ENCODE data around the gene RBM24. TPM values are rescaled to one million over a fixed set of nuclear protein-coding genes. Genes with fewer than 3 reads are reported as not detected.

Gene RBM24
- total and polyA plus RNA-seq, 2 of the 13 experiments (the other 11 are each of a cell fraction or from before 2014, with no cell fraction given) = 1.5 to 14.2 TPM

DNA sequence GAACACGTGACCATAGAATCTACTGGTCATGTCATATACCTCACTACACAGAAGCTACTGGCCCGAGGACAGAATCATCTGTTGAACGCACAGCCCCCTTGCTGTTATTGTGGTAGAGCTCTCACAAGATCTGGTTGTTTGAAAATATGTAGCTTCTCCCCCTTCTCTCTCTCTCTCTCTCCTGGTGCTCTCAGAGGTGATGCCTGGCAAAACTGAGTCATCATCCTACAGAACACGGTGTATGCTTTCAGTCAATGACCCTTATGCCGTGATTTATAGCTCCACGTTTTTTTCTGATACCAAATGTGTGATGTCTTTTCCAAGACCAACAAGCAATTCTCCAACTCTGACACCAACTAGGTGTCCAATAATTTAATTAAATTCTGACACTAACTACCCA is 13.0 kb upstream of the RBM24 start:
- ATAC-seq (no peak), DNase-seq (ENCODE audit: low spot score) (no peak), FAIRE-seq (no peak)
- no peak for TF ChIP-seq SRSF9 (IDR thresholded peaks at IDR 0.05; ENCODE audit: borderline replicate concordance, insufficient read depth, low read depth, low read length, poor library complexity, severe bottlenecking)
- no peak for TF ChIP-seq MIER3 (CRISPR knock-in tag; IDR thresholded peaks at IDR 0.05; ENCODE audit: borderline replicate concordance)
- TF ChIP-seq MAFF (IDR thresholded peaks at IDR 0.05; ENCODE audit: low read depth, low read length) = no peak
- no peak for TF ChIP-seq ZNF331 (CRISPR knock-in tag; IDR thresholded peaks at IDR 0.05)
- no peak for TF ChIP-seq PHF21A (CRISPR knock-in tag; IDR thresholded peaks at IDR 0.05)
- no peak for TF ChIP-seq MEIS2 (CRISPR knock-in tag; IDR thresholded peaks at IDR 0.05)
- no peak for TF ChIP-seq RCOR2 (CRISPR knock-in tag; IDR thresholded peaks at IDR 0.05)
- TF ChIP-seq POLR2AphosphoS5 (IDR thresholded peaks at IDR 0.05; ENCODE audit: low read depth, low read length) = no peak
- TF ChIP-seq ZNF317 (CRISPR knock-in tag; IDR thresholded peaks at IDR 0.05) = no peak
- no peak for TF ChIP-seq ZNF484 (CRISPR knock-in tag; IDR thresholded peaks at IDR 0.05; ENCODE audit: borderline replicate concordance, low read depth)
- no peak for TF ChIP-seq DR1 (CRISPR knock-in tag; IDR thresholded peaks at IDR 0.05)
- TF ChIP-seq NPAS2 (CRISPR knock-in tag; IDR thresholded peaks at IDR 0.05; ENCODE audit: borderline replicate concordance) = no peak
- TF ChIP-seq KLF13 (CRISPR knock-in tag; IDR thresholded peaks at IDR 0.05) = no peak
- TF ChIP-seq CENPX (CRISPR knock-in tag; IDR thresholded peaks at IDR 0.05) = no peak
- no peak for TF ChIP-seq NR3C1 (CRISPR knock-in tag; IDR thresholded peaks at IDR 0.05)
- TF ChIP-seq TARDBP (CRISPR knock-in tag; IDR thresholded peaks at IDR 0.05) = no peak
- TF ChIP-seq, protein P1, sequence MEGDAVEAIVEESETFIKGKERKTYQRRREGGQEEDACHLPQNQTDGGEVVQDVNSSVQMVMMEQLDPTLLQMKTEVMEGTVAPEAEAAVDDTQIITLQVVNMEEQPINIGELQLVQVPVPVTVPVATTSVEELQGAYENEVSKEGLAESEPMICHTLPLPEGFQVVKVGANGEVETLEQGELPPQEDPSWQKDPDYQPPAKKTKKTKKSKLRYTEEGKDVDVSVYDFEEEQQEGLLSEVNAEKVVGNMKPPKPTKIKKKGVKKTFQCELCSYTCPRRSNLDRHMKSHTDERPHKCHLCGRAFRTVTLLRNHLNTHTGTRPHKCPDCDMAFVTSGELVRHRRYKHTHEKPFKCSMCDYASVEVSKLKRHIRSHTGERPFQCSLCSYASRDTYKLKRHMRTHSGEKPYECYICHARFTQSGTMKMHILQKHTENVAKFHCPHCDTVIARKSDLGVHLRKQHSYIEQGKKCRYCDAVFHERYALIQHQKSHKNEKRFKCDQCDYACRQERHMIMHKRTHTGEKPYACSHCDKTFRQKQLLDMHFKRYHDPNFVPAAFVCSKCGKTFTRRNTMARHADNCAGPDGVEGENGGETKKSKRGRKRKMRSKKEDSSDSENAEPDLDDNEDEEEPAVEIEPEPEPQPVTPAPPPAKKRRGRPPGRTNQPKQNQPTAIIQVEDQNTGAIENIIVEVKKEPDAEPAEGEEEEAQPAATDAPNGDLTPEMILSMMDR (CRISPR knock-in tag; IDR thresholded peaks at IDR 0.05) = no peak
- TF ChIP-seq EHMT2 (IDR thresholded peaks at IDR 0.05; ENCODE audit: borderline replicate concordance, low read depth, low read length) = no peak
- no peak for TF ChIP-seq ZFP37 (CRISPR knock-in tag; IDR thresholded peaks at IDR 0.05; ENCODE audit: borderline replicate concordance)
- TF ChIP-seq SRSF1 (optimal IDR thresholded peaks at IDR 0.05; ENCODE audit: low read depth, low read length) = no peak
- no peak overlapping the region for H2AFZ ChIP-seq (ENCODE audit: low read length)
- H3K9ac ChIP-seq (ENCODE audit: insufficient read depth, low read depth, low read length) = no peak overlapping the region
- peaks cover 11% of the 10 kb centered on the region for H3K4me1 ChIP-seq (ENCODE audit: insufficient read depth, low read length)
- H3K4me2 ChIP-seq (ENCODE audit: low read depth, low read length) = no peak overlapping the region
- in situ Hi-C loops (cut with HindIII; ENCODE audit: extremely low pct_ligation_motif_present, low pct_unique_long_range_greater_than_20kb) = no loop called here
- H3K36me3 ChIP-seq (replicated peaks in 1 of 2; ENCODE audit: control insufficient read depth in 1 of 2, insufficient read depth in 2 of 2, low read length in 2 of 2) = no peaks in the 10 kb centered on the region
- no peaks in the 10 kb centered on the region for H3K27me3 ChIP-seq (ENCODE audit: control insufficient read depth in 1 of 2, insufficient read depth in 2 of 2, low read length in 2 of 2)
- CTCF ChIA-PET (ENCODE audit: low intra/inter-chr PET ratio, low total read pairs) = no interaction called here
- no peaks in the 10 kb centered on the region for H4K20me1 ChIP-seq (ENCODE audit: insufficient read depth, low read length)
- H3K79me2 ChIP-seq (ENCODE audit: insufficient read depth, low read length) = no peaks in the 10 kb centered on the region
- WGBS (ENCODE audit: low lambda C conversion rate) = 26% methylated on average over 6 of the region's 6 CpGs
- H3K4me3 ChIP-seq (replicated peaks in 1 of 3; ENCODE audit: insufficient read depth in 1 of 3, low read depth in 2 of 3, low read length in 3 of 3) = no peak overlapping the region
- no TSS peak for BruUV-seq (replicated peaks)
- H3K9me3 ChIP-seq (ENCODE audit: low read length) = no peaks in the 10 kb centered on the region
- H3K27ac ChIP-seq (ENCODE audit: extremely low read length, insufficient read depth, low read length) = no peak overlapping the region
- intact Hi-C loops (cut with micrococcal nuclease; ENCODE audit: unreplicated experiment) = no loop called here
- POLR2A ChIA-PET = no interaction called here

Data from HepG2 (cell line).